Spleen (tissue), 11 donors: ENCODE measurements around the gene LYVE1. TPM values are rescaled to one million over a fixed set of nuclear protein-coding genes. Genes with fewer than 3 reads are reported as not detected.

Experiments
- DNase-seq: peaks from one replicate; pipeline ENCODE4 v3.0.0-alpha.2; 2020
- H3K27ac ChIP-seq, 8 donors: fragments of 200-600 bp; sonication (generic) in 7 of 8; 1 replicate in 4 of 8; 2 replicates in 4 of 8; pipeline versions ENCODE4 v1.5.0 to v1.8.0; 2016 to 2021; ENCODE audit warnings: inconsistent platforms in 4 of 8, mild to moderate bottlenecking in 4 of 8, moderate library complexity in 1 of 8
- H3K27me3 ChIP-seq, 7 donors: fragments of 200-600 bp; sonication (generic) in 6 of 7; replicated peaks in 1 of 7; 1 replicate in 4 of 7; 2 replicates in 3 of 7; pipeline versions ENCODE4 v1.5.0 to v1.8.0; 2016 to 2021; ENCODE audit warnings: inconsistent platforms in 3 of 7, mild to moderate bottlenecking in 1 of 7
- H3K36me3 ChIP-seq, 6 donors: fragments of 200-600 bp; sonication (generic) in 5 of 6; 1 replicate in 4 of 6; 2 replicates in 2 of 6; pipeline versions ENCODE4 v1.5.0 to v1.8.0; 2016 to 2021; ENCODE audit warnings: inconsistent platforms in 2 of 6
- H3K4me1 ChIP-seq, 6 donors: fragments of 200-600 bp; sonication (generic) in 5 of 6; 1 replicate in 3 of 6; 2 replicates in 3 of 6; pipeline versions ENCODE4 v1.5.0 to v1.8.0; 2016 to 2021; ENCODE audit warnings: inconsistent platforms in 3 of 6
- H3K4me3 ChIP-seq, 8 donors: fragments of 200-600 bp; sonication (generic) in 7 of 8; 1 replicate in 4 of 8; 2 replicates in 4 of 8; pipeline versions ENCODE4 v1.5.0 to v1.8.0; 2016 to 2021; ENCODE audit warnings: inconsistent platforms in 4 of 8, mild to moderate bottlenecking in 4 of 8, moderate library complexity in 2 of 8
- H3K9me3 ChIP-seq, 8 donors: fragments of 200-600 bp; sonication (generic) in 7 of 8; 1 replicate in 4 of 8; 2 replicates in 4 of 8; pipeline versions ENCODE4 v1.5.0 to v1.8.0; 2016 to 2021; ENCODE audit warnings: inconsistent platforms in 4 of 8
- POLR2A ChIP-seq, 3 donors: fragments of 450-650 bp; IDR thresholded peaks; one replicate each; pipeline ENCODE4 v1.5.1; 2017; ENCODE audit warnings: antibody characterized with exemption in 3 of 3, mild to moderate bottlenecking in 1 of 3
- POLR2AphosphoS5 ChIP-seq, 3 donors: sonication (generic); formaldehyde crosslinking; IDR thresholded peaks; one replicate each; pipeline ENCODE4 v1.5.1; 2017; ENCODE audit warnings: antibody characterized with exemption in 3 of 3
- WGBS, 5 donors: extraction: QIAGEN DNeasy Blood & Tissue Kit in 3 of 5; methylation state at CpG; one replicate each; pipeline versions ENCODE4 v1.1.5 to v1.1.7; 2013 to 2018; 5-methylcytosine and 5-hydroxymethylcytosine counted together
- intact Hi-C: fragments of 100-400 bp; cut with DNase I; formaldehyde crosslinking; loops from one replicate; pipeline ENCODE4 v1.15.0; 2023; ENCODE audit warnings: low total_unique reads
- polyA plus RNA-seq, 3 donors: library from polyadenylated mRNA; stranded (reverse); fragments of 200-250 nt; gene quantifications; one replicate each; pipeline ENCODE4 v1.2.1, GENCODE V29; 2013
- total RNA-seq, 7 donors: library from RNA; depleted of rRNA in 3 of 7; stranded (reverse); fragments of >200 nt in 3 of 7; fragmentation: NEBNext Ultra II Directional in 4 of 7; extraction: Animal tissue kit (Norgen Biotek cat#: 25700) in 4 of 7; gene quantifications; one replicate each; pipeline versions ENCODE4 v1.1.0 to v1.2.1, GENCODE V29; 2016 to 2021
- TF ChIP-seq, protein P1 (sequence below), 11 experiments: fragments of 200-600 bp in 7 of 11; fragments of 450-650 bp in 4 of 11; sonication (generic) in 4 of 11; IDR thresholded peaks in 8 of 11; conservative IDR thresholded peaks in 3 of 11; 1 replicate in 7 of 11; 2 replicates in 4 of 11; pipeline versions ENCODE4 v1.4.0 to v1.8.0; 2016 to 2021; ENCODE audit warnings: antibody characterized with exemption in 11 of 11, inconsistent platforms in 4 of 11, mild to moderate bottlenecking in 1 of 11
- donor health status: healthy with polysubstance abuse.
- donor health status: DM: no; HTN: no; CAD: no; lungs with moderate emphysema.
- donor health status: DM: no; HTN: no; CAD: no.
- donor health status: Bipolar disorder and iron deficiency.
- donor health status: healthy.
- donor health status: DM: no; HTN: no; CAD: no.
- donor health status: DM: yes; HTN: yes; CAD: no.

The LYVE1 gene
- total and polyA plus RNA-seq, 10 donors, result 20.2 to 338 (median 134) TPM

DNA sequence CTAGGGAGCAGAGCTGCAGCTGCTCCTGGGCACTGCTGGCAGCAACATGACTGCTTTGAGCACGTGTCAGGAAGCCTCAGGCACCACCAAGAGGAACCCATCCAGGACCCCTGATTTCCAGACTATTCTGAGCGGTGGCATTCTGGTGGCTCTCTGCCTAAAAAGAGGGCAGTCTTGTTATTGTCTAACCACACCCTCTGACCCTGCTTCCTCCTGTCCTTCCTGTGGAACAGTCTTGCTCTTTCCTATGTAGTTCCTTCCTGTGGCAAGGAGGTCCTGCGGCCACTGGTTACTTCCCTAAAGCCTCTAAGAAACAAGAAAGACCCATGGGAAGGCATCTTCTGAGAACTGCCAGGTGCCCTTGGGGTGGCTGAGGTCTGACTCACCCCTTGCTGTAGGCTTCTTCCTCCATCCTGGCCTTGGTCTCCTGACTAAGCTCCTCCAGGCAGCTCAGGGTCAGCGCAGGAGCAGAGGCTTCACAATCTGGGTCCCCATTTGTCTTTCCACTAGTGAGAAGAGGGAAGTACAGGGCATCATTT is 13.1 kb upstream of the LYVE1 start:
- WGBS, 5 donors, result 22 to 33% (median 28%) methylated on average over 3 to 4 of the region's 4 CpGs
- DNase-seq, result peak; percentile 88
- intact Hi-C loops, result no loop called here
- Histone ChIP-seq H3K9me3 (no peaks in the 10 kb centered on the region), H3K27me3 (no peaks in the 10 kb centered on the region), H3K27ac (peak overlapping the region; percentile 27 to 89 (median 76)), H3K36me3 (peaks cover 0 to 33% (median 0%) of the 10 kb centered on the region in 6 donors), H3K4me3 (peak overlapping the region in 1 of 8 donors; percentile 35), H3K4me1 (peaks cover 27 to 72% (median 60%) of the 10 kb centered on the region in 6 donors)
- TF ChIP-seq POLR2A (IDR thresholded peaks at IDR 0.05), result no peak
- peak in 2 of 3 donors; percentile 54 to 78 for TF ChIP-seq POLR2AphosphoS5 (IDR thresholded peaks at IDR 0.05)

DNA sequence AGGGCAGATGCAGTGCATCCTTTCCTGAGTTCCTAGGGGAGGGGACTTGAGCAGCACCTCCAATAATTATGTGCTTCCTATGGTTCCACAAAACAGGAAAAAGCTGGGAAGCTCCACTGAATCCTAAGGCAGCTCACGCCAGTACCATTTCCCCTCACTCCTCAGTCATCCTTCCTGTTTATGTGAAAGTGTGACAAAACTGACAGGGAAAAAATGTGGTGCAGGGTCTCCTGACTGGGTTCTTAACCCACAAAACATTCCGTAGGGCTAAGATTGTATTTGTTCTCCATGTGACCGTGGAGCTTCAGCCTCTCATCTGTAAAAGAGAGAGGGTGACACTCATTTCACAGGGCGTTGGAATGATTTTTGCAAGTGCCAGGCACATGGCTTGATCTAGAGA is 12.2 kb upstream of the LYVE1 start:
- WGBS, 5 donors, result 58 to 74% (median 65%) methylated on average over 4 of the region's 4 CpGs
- DNase-seq, result no peak
- intact Hi-C loops, result no loop called here
- H3K4me1 ChIP-seq, result peaks cover 27 to 72% (median 60%) of the 10 kb centered on the region in 6 donors
- H3K27me3 ChIP-seq, result no peaks in the 10 kb centered on the region
- TF ChIP-seq, protein P1, sequence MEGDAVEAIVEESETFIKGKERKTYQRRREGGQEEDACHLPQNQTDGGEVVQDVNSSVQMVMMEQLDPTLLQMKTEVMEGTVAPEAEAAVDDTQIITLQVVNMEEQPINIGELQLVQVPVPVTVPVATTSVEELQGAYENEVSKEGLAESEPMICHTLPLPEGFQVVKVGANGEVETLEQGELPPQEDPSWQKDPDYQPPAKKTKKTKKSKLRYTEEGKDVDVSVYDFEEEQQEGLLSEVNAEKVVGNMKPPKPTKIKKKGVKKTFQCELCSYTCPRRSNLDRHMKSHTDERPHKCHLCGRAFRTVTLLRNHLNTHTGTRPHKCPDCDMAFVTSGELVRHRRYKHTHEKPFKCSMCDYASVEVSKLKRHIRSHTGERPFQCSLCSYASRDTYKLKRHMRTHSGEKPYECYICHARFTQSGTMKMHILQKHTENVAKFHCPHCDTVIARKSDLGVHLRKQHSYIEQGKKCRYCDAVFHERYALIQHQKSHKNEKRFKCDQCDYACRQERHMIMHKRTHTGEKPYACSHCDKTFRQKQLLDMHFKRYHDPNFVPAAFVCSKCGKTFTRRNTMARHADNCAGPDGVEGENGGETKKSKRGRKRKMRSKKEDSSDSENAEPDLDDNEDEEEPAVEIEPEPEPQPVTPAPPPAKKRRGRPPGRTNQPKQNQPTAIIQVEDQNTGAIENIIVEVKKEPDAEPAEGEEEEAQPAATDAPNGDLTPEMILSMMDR (IDR thresholded peaks at IDR 0.05 in 8 of 11, conservative IDR thresholded peaks at IDR 0.05 in 3 of 11), result no peak
- TF ChIP-seq POLR2A (IDR thresholded peaks at IDR 0.05) (no peak), POLR2AphosphoS5 (IDR thresholded peaks at IDR 0.05) (no peak)
- peak overlapping the region; percentile 27 to 89 (median 76) for H3K27ac ChIP-seq
- H3K36me3 ChIP-seq, result peaks cover 0 to 43% (median 0%) of the 10 kb centered on the region in 6 donors
- no peaks in the 10 kb centered on the region for H3K9me3 ChIP-seq
- H3K4me3 ChIP-seq, result peak overlapping the region in 1 of 8 donors; percentile 35

DNA sequence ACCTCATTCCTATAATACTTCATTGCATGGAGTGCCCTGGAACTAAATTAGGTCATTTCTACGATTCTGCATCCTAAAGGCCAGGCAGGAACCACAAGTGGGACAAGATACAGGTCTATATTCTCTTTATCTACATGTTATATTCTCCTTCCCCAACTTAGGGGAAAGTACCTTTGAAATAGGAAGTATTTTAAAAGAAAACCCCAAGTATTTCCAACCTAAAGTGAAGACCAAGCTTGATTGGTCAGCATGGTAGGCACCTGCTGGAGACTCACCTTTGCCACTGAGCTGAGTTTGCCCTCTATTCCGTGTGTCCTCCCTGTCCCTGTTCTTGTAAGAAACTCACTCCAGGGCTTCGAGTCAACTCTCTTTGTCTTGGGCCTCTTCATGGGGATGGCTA is 11.2 kb upstream of the LYVE1 start:
- no peak for DNase-seq
- Histone ChIP-seq H3K9me3 (no peaks in the 10 kb centered on the region), H3K4me1 (peaks cover 27 to 66% (median 59%) of the 10 kb centered on the region in 6 donors), H3K27me3 (no peaks in the 10 kb centered on the region), H3K27ac (peak overlapping the region in 5 of 8 donors; percentile 76 to 89 (median 82)), H3K4me3 (no peak overlapping the region), H3K36me3 (peaks cover 0 to 50% (median 2%) of the 10 kb centered on the region in 6 donors)
- TF ChIP-seq POLR2AphosphoS5 (IDR thresholded peaks at IDR 0.05) (no peak), POLR2A (IDR thresholded peaks at IDR 0.05) (no peak)
- TF ChIP-seq, protein P1 (IDR thresholded peaks at IDR 0.05 in 8 of 11, conservative IDR thresholded peaks at IDR 0.05 in 3 of 11), result no peak
- intact Hi-C loops, result no loop called here
- WGBS, 5 donors, result 75 to 84% (median 79%) methylated on average over 3 of the region's 3 CpGs

DNA sequence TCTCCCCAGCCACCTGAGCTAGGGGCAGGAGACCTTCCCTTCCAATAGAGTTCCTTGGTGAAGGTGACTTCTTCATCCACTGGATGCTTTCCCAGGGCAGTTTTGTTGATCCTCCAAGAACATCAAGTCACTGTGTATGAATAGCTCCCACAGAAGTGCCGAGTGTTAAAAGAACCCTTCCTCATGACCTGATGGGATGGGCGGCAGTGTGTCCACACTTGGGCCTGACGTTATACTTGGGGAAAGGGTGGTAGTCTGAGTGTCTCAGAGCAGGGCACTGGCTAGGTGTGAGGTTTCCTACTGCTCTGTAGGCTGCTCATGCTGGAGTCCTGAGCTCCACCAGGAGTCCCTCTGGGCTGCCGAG is 7.6 kb upstream of the LYVE1 start:
- H3K27me3 ChIP-seq, result no peaks in the 10 kb centered on the region
- DNase-seq, result no peak
- no peaks in the 10 kb centered on the region for H3K9me3 ChIP-seq
- H3K36me3 ChIP-seq, result peaks cover 0 to 59% (median 2%) of the 10 kb centered on the region in 6 donors
- 87 to 96% (median 94%) methylated on average over 4 of the region's 4 CpGs for WGBS, 5 donors
- no peak for TF ChIP-seq POLR2AphosphoS5 (IDR thresholded peaks at IDR 0.05)
- no peak for TF ChIP-seq POLR2A (IDR thresholded peaks at IDR 0.05)
- TF ChIP-seq, protein P1 (IDR thresholded peaks at IDR 0.05 in 8 of 11, conservative IDR thresholded peaks at IDR 0.05 in 3 of 11), result no peak
- no peak overlapping the region for H3K27ac ChIP-seq
- H3K4me1 ChIP-seq, result peaks cover 12 to 43% (median 28%) of the 10 kb centered on the region in 6 donors
- no peak overlapping the region for H3K4me3 ChIP-seq
- intact Hi-C loops, result no loop called here
